Hindlimb muscle (tissue), 1 donor: ENCODE measurements around the gene CNTLN. TPM values are rescaled to one million over a fixed set of nuclear protein-coding genes. Genes with fewer than 3 reads are reported as not detected.
"Not testable (repeated sequence)": the region's sequence is repeated elsewhere in the genome, so short reads cannot be mapped to it uniquely, and the experiment has no call there.

ENCODE experiments used
- DNase-seq: peaks from one replicate; pipeline ENCODE4 v3.0.0-alpha.2; 2013
- polyA plus RNA-seq: library from polyadenylated mRNA; unstranded; fragments of 120-200 nt; gene quantifications from one replicate; pipeline ENCODE4 v1.2.1, GENCODE V29; 2013; ENCODE audit not compliant: insufficient read length

The CNTLN gene
- polyA plus RNA-seq, 1 donor: 7.4 TPM

GRCh38 chr9:17177496-17177895 is 42.7 kb downstream of the CNTLN start:
- DNase-seq: not testable (repeated sequence)

GRCh38 chr9:17185481-17186029 is 50.7 kb downstream of the CNTLN start:
- no peak for DNase-seq

- DNase-seq: no peak
Observed at GRCh38 chr9:17191082-17191481, 56.2 kb downstream of the CNTLN start.

GRCh38 chr9:17204611-17205152 is 69.8 kb downstream of the CNTLN start:
- DNase-seq: no peak

- no peak for DNase-seq
Observed at GRCh38 chr9:17216011-17216410, 81.2 kb downstream of the CNTLN start.

GRCh38 chr9:17216646-17217045 is 81.8 kb downstream of the CNTLN start:
- DNase-seq: no peak

GRCh38 chr9:17217272-17217671 is 82.4 kb downstream of the CNTLN start:
- no peak for DNase-seq

GRCh38 chr9:17219261-17219660 is 84.4 kb downstream of the CNTLN start:
- DNase-seq: no peak

GRCh38 chr9:17222932-17223331 is 88.1 kb downstream of the CNTLN start:
- no peak for DNase-seq

- no peak for DNase-seq
Observed at GRCh38 chr9:17225407-17225806, 90.6 kb downstream of the CNTLN start.

GRCh38 chr9:17229945-17230560 is 95.2 kb downstream of the CNTLN start:
- no peak for DNase-seq

GRCh38 chr9:17230646-17231045 is 95.8 kb downstream of the CNTLN start:
- no peak for DNase-seq

GRCh38 chr9:17236147-17236546 is 101.3 kb downstream of the CNTLN start:
- DNase-seq: no peak

- no peak for DNase-seq
Observed at GRCh38 chr9:17246770-17247169, 111.9 kb downstream of the CNTLN start.

GRCh38 chr9:17251100-17251499 is 116.3 kb downstream of the CNTLN start:
- no peak for DNase-seq

GRCh38 chr9:17268531-17269188 is 133.8 kb downstream of the CNTLN start:
- not testable (repeated sequence) for DNase-seq

- no peak for DNase-seq
Observed at GRCh38 chr9:17269799-17270198, 135.0 kb downstream of the CNTLN start.

- peak; percentile 5 for DNase-seq
Observed at GRCh38 chr9:17272536-17272935, 137.7 kb downstream of the CNTLN start.

- DNase-seq: no peak
Observed at GRCh38 chr9:17280350-17281012, 145.6 kb downstream of the CNTLN start.

GRCh38 chr9:17290673-17291072 is 155.8 kb downstream of the CNTLN start:
- not testable (repeated sequence) for DNase-seq

- DNase-seq: no peak
Observed at GRCh38 chr9:17291766-17292165, 156.9 kb downstream of the CNTLN start.

GRCh38 chr9:17293685-17294084 is 158.8 kb downstream of the CNTLN start:
- DNase-seq: no peak
